SH-SY5Y (cell line): ENCODE data around the gene MBD1.

ENCODE experiments used
- GATA2 ChIP-seq: IDR thresholded peaks from 2 replicates; pipeline ENCODE4 v1.6.1; 2011; ENCODE audit warnings: mild to moderate bottlenecking, low read depth, low read length
- GATA3 ChIP-seq: IDR thresholded peaks from 2 replicates; pipeline ENCODE4 v1.6.1; 2011; ENCODE audit warnings: low read depth, mild to moderate bottlenecking, low read length, moderate library complexity

MBD1 gene

DNA sequence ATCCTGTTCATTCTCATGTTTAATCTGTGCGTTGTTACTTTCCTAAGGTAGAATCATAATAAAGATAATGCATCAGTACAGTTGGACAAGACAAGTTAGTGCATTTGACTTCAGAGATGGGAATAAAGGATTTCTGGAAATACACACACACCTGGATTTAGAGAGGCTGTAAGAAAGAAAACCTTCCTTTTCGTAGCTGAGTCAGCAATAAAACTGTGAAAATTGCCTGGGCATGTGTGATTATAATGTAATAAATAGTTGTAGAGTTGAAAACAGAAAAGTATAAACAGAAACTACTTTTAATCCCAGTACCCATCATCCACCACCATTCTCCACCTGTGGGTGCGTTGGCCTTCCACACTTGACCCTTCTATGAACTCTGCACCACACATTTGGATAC, 30.4 kb downstream of the MBD1 start:
- no peak for TF ChIP-seq GATA3
- no peak for TF ChIP-seq GATA2

DNA sequence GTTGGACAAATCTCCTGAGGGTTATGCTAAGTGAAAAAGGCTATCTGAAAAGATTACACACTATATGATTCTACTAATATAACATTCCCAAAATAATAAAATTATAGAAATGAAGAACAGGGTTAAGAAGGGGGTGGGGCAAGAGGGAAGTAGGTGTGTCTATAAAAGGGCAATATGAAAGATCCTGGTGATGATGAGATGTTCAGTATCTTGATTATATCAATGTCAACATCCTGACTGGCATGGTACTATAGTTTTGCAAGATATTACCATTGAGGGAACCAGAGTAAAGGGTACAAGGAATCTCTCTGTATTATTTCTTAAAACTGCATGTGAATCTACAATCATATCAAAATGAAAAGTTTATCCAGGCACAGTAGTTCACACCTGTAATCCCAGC, 31.7 kb downstream of the MBD1 start:
- TF ChIP-seq GATA3 (no peak), GATA2 (no peak)

DNA sequence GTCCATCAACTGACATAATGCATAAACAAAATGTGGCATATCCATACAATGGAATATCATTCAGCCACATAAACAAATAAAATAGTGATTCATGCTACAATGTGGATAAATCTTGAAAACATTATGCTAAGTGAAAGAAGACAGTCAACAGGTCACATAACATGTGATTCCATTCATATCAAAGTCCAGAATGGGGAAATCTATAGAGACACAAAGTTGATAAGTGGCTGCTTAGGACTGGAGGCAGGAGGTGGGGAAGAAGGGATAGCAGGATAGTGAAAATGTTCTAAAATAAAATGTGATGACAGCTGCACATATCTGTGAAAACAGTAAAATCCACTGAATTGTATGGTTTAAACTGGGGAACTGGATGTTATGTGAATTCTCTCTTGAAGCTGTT, 33.8 kb downstream of the MBD1 start:
- TF ChIP-seq GATA2 (no peak), GATA3 (no peak)

DNA sequence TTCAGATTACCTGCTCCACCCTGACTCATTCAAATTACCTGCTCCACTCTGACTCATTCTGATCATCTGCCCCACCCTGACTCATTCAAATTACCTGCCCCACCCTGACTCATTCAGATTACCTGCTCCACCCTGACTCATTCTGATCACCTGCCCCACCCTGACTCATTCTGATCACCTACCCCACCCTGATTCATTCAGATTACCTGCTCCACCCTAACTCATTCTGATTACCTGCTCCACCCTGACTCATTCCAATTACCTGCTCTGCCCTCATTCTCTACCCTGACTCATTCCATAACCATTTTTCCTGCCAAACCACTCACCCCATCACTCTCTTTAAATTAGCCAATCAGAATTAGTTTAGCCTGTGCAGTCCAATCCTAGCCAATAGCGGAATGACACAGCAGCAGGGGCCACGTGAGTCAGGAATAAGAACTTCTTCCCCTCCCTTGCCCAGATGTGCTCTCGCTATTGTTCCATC, 41.2 kb downstream of the MBD1 start:
- TF ChIP-seq GATA3 (no peak), GATA2 (no peak)

DNA sequence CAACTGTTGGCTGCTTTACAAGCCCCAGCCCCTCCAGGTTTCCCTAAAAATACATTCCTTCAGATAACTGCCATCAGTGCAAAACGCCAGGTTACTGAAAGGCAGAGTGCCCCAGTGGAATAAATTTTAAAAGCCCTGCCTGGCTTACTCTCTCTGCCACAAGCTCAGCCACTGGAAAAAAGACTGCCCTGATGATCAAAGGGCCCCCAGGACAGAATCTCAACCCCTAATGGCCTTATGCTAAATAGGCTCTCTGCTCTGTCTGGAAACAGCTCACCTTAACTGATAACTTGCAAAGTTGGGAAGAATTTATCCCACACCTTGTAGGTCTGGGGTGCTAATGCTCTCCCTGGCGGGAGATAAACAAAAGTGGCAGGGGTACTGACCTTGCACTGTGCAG, 48.9 kb downstream of the MBD1 start:
- no peak for TF ChIP-seq GATA2

DNA sequence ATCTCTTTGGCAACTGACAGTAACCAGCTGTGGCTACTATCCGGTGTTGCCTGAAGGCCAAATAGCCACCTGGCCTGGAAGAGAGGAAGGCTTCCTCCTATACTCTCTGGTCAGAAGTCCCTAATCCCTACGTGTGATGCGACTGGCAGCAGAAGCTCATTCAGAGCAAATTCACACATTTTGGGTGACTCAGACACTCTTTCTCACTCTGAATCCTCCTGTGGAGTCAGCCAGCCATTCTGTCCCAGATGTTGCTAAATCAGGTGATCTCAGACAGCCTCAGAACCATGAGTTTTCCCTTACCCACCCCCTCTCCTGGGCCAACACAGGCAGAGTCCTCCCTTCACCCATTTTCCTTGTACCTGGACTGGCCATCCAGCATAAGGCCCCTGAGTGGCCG, 49.7 kb downstream of the MBD1 start:
- no peak for TF ChIP-seq GATA2
- TF ChIP-seq GATA3: no peak
